GM19463 (cell line): ENCODE data around the gene SLC30A7.

Experiments used
- ATAC-seq: cut with Tn5 transposase; IDR thresholded peaks from one replicate; pipeline ENCODE4 v1.9.1; 2021; ENCODE audit warnings: mild to moderate bottlenecking, moderate library complexity; ENCODE audit not compliant: unreplicated experiment

The SLC30A7 gene

GRCh38 chr1:101025283-101025656 is 129.4 kb downstream of the SLC30A7 start:
- ATAC-seq: peak; percentile 25

DNA sequence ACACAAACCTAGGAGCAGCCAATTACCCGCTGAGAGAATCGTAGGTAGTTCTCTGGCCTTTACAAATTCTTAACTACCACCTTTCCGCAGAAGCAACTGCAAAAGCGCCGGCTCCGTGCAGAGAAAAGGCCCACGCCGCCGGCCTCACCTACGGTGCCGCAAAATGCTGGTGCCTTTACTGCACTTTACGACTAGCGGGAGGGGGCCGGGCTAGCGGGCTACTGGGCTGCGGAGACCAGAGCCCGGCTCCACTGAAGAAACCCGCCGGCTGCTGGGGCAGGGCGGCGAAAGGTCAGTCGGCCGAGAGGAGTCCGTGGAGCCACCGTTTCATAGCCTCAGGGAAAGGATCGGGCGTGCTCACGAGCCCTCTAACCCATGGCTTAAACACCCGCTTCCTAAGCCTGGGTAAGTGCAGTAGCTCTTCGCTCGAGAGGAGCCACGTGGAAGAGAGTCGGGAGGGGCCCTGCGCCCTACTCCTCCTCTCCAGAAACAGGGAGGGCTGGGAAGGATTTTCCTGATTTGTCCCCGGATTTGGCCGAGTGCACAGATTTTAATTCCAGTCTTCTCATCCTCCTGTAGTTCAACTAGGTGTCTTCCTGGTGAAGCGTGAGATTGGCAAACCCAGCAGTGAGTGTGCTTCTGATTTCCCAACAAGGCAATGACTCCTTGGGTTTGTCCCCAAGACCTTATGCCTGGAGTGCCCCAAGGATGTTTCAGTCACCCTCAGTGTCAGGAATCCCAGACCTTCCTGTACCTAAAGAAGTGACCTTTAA is 130.0 kb downstream of the SLC30A7 start, which contains the start of gene DPH5:
Gene DPH5, minus strand, starts transcription at position 128 of the 773 bp plus-strand sequence. CDS start 341 bp downstream, outside the sequence.
- ATAC-seq: peak; percentile 80

DNA sequence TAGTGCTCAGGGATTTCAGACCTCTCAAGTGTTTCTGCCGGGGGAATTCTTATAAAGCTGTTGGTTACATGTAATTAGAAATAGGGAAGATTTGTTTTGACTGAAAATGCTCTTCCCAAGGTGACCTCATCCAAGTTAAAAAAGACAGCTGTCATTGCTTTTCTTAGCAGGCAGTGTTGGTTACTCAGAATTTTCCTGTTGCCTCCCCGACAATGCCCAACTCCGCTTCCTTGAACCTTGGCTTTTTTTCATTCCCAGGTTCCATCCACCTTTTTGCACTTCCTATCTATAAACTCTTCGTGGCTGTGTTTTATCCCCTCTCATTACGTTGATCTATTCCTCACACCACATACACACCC is 130.5 kb downstream of the SLC30A7 start:
- ATAC-seq: no peak

- no peak for ATAC-seq
Observed at GRCh38 chr1:101027194-101027772, 131.4 kb downstream of the SLC30A7 start.

GRCh38 chr1:101028466-101028865 is 132.6 kb downstream of the SLC30A7 start:
- no peak for ATAC-seq

DNA sequence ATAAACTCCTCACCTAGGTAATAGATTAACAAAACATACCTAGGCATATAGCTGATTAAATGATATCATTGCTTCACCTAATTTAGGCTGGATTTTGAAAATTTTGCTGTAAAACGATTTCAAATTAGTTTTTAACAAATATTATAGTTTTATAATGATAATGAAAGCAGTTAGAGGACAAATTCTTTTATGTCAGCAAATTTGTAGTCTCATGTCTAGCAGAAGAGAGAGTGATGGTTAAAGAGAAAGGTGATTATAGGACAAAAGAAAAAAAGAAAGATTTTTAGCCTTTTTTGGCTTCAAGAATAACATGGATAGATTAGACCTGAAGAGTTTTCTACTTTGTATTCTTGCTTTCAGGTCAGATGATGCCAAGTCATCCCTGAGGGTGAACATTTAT is 133.3 kb downstream of the SLC30A7 start:
- no peak for ATAC-seq

GRCh38 chr1:101030881-101031280 is 135.0 kb downstream of the SLC30A7 start:
- ATAC-seq: no peak
